ENCODE results near the gene C10orf143. TPM values are rescaled to one million over a fixed set of nuclear protein-coding genes. Genes with fewer than 3 reads are reported as not detected.

Gene C10orf143
- total and polyA plus RNA-seq, 2 experiments from 2014 or later = 0.21 to 3.7 TPM

- TF ChIP-seq ETS1 (IDR thresholded peaks at IDR 0.05) = no peak
- TF ChIP-seq STAT1 (IDR thresholded peaks at IDR 0.05; ENCODE audit: unreplicated experiment) = no peak
- no peak for TF ChIP-seq EZH2phosphoT487 (IDR thresholded peaks at IDR 0.05; ENCODE audit: unreplicated experiment)
- TF ChIP-seq JUNB (IDR thresholded peaks at IDR 0.05; ENCODE audit: unreplicated experiment) = no peak
- TF ChIP-seq ZNF114 (CRISPR knock-in tag; IDR thresholded peaks at IDR 0.05) = no peak
- no peak for TF ChIP-seq CREB1 (CRISPR knock-in tag; IDR thresholded peaks at IDR 0.05; ENCODE audit: low read depth)
- no peak for TF ChIP-seq ZNF462 (CRISPR knock-in tag; IDR thresholded peaks at IDR 0.05)
- TF ChIP-seq NANOG (IDR thresholded peaks at IDR 0.05; ENCODE audit: borderline replicate concordance) = no peak
These were observed 96.2 kb downstream of the C10orf143 start (continued) for GRCh38 chr10:130014263-130015074.

Other genes starting within 250 kb of the C10orf143 start
- 0.23 and 0.49 TPM in 2 replicates for gene EBF3, start 146.6 kb downstream of the C10orf143 start, total RNA-seq (2014; rRNA removed; shearing (Covaris generic))
- gene EBF3, start 146.6 kb downstream of the C10orf143 start, polyA plus RNA-seq (2016; fragmentation: Nextera tagmentation; extraction: Ambion mirVana) = 0.12 and 0.27 TPM in 2 replicates
- 141 and 146 TPM in 2 replicates for gene GLRX3, start 25.6 kb upstream of the C10orf143 start, total RNA-seq (2014; rRNA removed; shearing (Covaris generic))
- 175 and 201 TPM in 2 replicates for gene GLRX3, start 25.6 kb upstream of the C10orf143 start, polyA plus RNA-seq (2016; fragmentation: Nextera tagmentation; extraction: Ambion mirVana)

All from GM23338 (cell line).